ENCODE results near the gene PBX1. TPM values are rescaled to one million over a fixed set of nuclear protein-coding genes. Genes with fewer than 3 reads are reported as not detected.

Gene PBX1
- polyA plus RNA-seq, 3 donors: 0.07 TPM; not detected in 2

- H3K9me3 Mint-ChIP-seq: peaks cover 0 to 3% (median 0%) of the 10 kb centered on the region in 7 donors
- no peak overlapping the region for H3K9ac ChIP-seq (ENCODE audit: insufficient read depth, low read length, poor library complexity, severe bottlenecking)
- H4K20me1 ChIP-seq (ENCODE audit: insufficient read depth, low read length): no peaks in the 10 kb centered on the region
- intact Hi-C loops (cut with micrococcal nuclease): no loop called here
- no peak overlapping the region for H3K27ac ChIP-seq (ENCODE audit: low read depth in 1 of 2, low read length in 2 of 2)
- DNase-seq: no peak
- H2AFZ ChIP-seq (ENCODE audit: insufficient read depth, low read depth, low read length, poor library complexity, severe bottlenecking): no peak overlapping the region
- no peaks in the 10 kb centered on the region for H3K36me3 Mint-ChIP-seq
- no peaks in the 10 kb centered on the region for H3K79me2 ChIP-seq (ENCODE audit: insufficient read depth, low read length)
- H3K4me1 ChIP-seq (ENCODE audit: control insufficient read depth in 1 of 2, insufficient read depth in 2 of 2, low read length in 2 of 2): no peaks in the 10 kb centered on the region
- 87% methylated on average over 2 of the region's 4 CpGs for WGBS (ENCODE audit: insufficient coverage)
- no peaks in the 10 kb centered on the region for H3K4me1 Mint-ChIP-seq
- no peaks in the 10 kb centered on the region for H3K36me3 ChIP-seq (replicated peaks in 1 of 2; ENCODE audit: control insufficient read depth in 1 of 2, insufficient read depth in 2 of 2, low read length in 2 of 2)
- H3K9me3 ChIP-seq (replicated peaks in 1 of 2; ENCODE audit: control insufficient read depth in 1 of 2, insufficient read depth in 1 of 2, low read length in 2 of 2): no peaks in the 10 kb centered on the region
- H3K27me3 Mint-ChIP-seq (ENCODE audit: low read depth in 3 of 3): peaks cover 0 to 4% (median under 1%) of the 10 kb centered on the region in 3 donors
- no peak overlapping the region for H3K4me2 ChIP-seq (replicated peaks; ENCODE audit: extremely low read depth, low read length, poor library complexity, severe bottlenecking)
- peaks cover 2 to 6% of the 10 kb centered on the region in 2 donors for H3K27me3 ChIP-seq (ENCODE audit: control insufficient read depth in 2 of 2, insufficient read depth in 2 of 2, low read length in 2 of 2)
- H3K4me3 ChIP-seq (replicated peaks in 1 of 3; ENCODE audit: low read depth in 2 of 3, low read length in 3 of 3): no peak overlapping the region
- no peak overlapping the region for H3K4me3 Mint-ChIP-seq
- no peak overlapping the region for H3K27ac Mint-ChIP-seq
- no peak for TF ChIP-seq CTCF (IDR thresholded peaks at IDR 0.05)
Measured at GRCh38 chr1:164567774-164568173, 8.8 kb downstream of the PBX1 start.

GRCh38 chr1:164569241-164569640 lies 10.3 kb downstream of the PBX1 start:
- Histone ChIP-seq H3K27ac (ENCODE audit: low read depth in 1 of 2, low read length in 2 of 2) (no peak overlapping the region), H3K9me3 (replicated peaks in 1 of 2; ENCODE audit: control insufficient read depth in 1 of 2, insufficient read depth in 1 of 2, low read length in 2 of 2) (no peaks in the 10 kb centered on the region), H4K20me1 (ENCODE audit: insufficient read depth, low read length) (no peaks in the 10 kb centered on the region), H3K79me2 (ENCODE audit: insufficient read depth, low read length) (no peaks in the 10 kb centered on the region), H3K4me1 (ENCODE audit: control insufficient read depth in 1 of 2, insufficient read depth in 2 of 2, low read length in 2 of 2) (no peaks in the 10 kb centered on the region), H3K36me3 (replicated peaks in 1 of 2; ENCODE audit: control insufficient read depth in 1 of 2, insufficient read depth in 2 of 2, low read length in 2 of 2) (no peaks in the 10 kb centered on the region), H3K27me3 (ENCODE audit: control insufficient read depth in 2 of 2, insufficient read depth in 2 of 2, low read length in 2 of 2) (no peaks in the 10 kb centered on the region), H3K9ac (ENCODE audit: insufficient read depth, low read length, poor library complexity, severe bottlenecking) (no peak overlapping the region), H3K4me3 (replicated peaks in 1 of 3; ENCODE audit: low read depth in 2 of 3, low read length in 3 of 3) (no peak overlapping the region), H2AFZ (ENCODE audit: insufficient read depth, low read depth, low read length, poor library complexity, severe bottlenecking) (no peak overlapping the region), H3K4me2 (replicated peaks; ENCODE audit: extremely low read depth, low read length, poor library complexity, severe bottlenecking) (no peak overlapping the region)
- no peak overlapping the region for H3K4me3 Mint-ChIP-seq
- DNase-seq: no peak
- no peak overlapping the region for H3K27ac Mint-ChIP-seq
- no peaks in the 10 kb centered on the region for H3K36me3 Mint-ChIP-seq
- WGBS (ENCODE audit: insufficient coverage): 100% methylated on average over 1 of the region's 2 CpGs
- no peak for TF ChIP-seq CTCF (IDR thresholded peaks at IDR 0.05)
- intact Hi-C loops (cut with micrococcal nuclease): no loop called here
- H3K27me3 Mint-ChIP-seq (ENCODE audit: low read depth in 3 of 3): peaks cover 0 to 2% (median 0%) of the 10 kb centered on the region in 3 donors
- no peaks in the 10 kb centered on the region for H3K4me1 Mint-ChIP-seq
- peaks cover 0 to 3% (median 0%) of the 10 kb centered on the region in 7 donors for H3K9me3 Mint-ChIP-seq

Measured in CD14-positive monocyte (primary cell).